Epithelial cell of prostate (primary cell): ENCODE measurements around the gene EFHD1.
"Not testable (repeated sequence)": the region's sequence is repeated elsewhere in the genome, so short reads cannot be mapped to it uniquely, and the experiment has no call there.

Source experiments
- DNase-seq: peaks from one replicate; pipeline ENCODE4 v3.0.0-alpha.2; 2011; ENCODE audit warnings: low read depth, low spot score
- H3K27ac ChIP-seq: fragments of 450-650 bp; 2 replicates; pipeline ENCODE4 v1.5.1; 2017; ENCODE audit warnings: mild to moderate bottlenecking

EFHD1 gene

DNA sequence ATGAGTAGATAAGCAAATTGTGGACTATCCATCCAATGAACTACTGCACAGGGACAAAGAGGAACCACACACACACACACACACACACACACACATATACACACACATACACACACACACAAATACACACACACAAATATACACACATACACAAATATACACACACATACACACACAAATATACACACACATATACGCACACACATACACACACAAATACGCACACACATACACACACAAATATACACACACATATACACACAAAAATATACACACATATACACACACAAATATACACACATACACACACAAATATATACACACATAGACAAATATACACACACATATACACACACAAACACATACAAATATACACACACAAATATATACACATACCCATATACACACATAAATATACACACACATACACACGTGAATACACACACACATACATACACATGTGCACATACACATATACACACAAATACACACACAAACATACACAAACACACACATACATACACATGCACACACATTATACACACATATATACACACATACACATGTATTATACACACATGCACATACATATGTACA is 19.8 kb upstream of the EFHD1 start:
- DNase-seq, result no peak
- no peak overlapping the region for H3K27ac ChIP-seq

DNA sequence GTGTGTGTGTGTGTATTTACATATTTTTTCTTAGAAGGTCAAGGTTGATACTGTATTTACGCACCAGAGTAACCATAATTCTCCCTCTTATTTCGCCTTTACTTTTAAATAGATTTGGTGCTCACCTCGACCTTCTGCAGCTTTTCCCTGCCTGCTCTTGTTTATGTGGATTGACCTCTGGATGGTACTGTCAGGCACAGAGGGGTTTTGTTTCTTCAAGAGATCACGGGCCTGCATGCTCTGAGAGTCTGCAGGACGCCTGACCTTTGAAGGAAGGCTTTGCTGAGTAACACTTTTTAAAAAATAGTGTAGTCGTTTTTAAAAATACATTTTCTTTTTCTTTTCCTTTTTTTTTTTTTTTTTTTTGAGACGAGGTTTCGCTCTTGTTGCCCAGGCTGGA is 18.1 kb upstream of the EFHD1 start:
- no peak for DNase-seq
- no peak overlapping the region for H3K27ac ChIP-seq

DNA sequence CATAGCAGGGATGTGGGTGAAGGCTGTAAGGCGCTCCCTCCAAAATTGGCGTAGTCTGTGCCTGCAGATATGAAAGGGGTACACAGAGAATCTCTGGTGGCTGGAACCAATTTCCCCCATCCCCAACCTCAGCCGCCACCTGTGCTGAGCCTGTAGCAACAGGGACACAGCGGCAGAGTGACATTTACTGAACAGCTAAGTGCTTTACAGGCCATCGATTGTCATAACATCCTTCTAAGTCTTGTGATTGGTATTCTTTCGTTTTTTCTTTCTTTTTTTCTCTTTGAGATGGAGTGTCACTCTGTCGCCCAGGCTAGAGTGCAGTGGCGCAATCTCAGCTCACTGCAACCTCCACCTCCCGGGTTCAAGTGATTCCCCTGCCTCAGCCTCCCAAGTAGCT is 12.2 kb upstream of the EFHD1 start:
- H3K27ac ChIP-seq, result no peak overlapping the region
- DNase-seq, result no peak

DNA sequence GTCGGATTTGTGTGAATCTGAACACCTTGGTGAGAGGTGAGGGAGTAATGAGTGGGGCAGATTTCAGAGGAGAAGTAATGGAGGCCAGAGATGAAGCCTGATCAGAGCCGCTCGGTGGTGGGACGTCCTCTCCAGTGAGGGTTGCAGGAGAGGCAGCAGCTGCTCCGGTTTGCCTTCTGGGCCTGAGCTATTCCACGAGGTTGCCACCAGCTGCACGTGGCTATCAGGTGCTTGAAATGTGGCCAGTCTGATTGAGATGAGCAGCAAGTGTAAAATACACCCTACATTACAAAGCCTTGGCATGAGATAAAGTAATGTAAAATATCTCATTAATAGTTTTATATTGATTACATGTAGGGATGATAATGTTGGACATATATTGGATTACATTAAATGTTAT is 10.8 kb upstream of the EFHD1 start:
- H3K27ac ChIP-seq, result no peak overlapping the region
- no peak for DNase-seq

DNA sequence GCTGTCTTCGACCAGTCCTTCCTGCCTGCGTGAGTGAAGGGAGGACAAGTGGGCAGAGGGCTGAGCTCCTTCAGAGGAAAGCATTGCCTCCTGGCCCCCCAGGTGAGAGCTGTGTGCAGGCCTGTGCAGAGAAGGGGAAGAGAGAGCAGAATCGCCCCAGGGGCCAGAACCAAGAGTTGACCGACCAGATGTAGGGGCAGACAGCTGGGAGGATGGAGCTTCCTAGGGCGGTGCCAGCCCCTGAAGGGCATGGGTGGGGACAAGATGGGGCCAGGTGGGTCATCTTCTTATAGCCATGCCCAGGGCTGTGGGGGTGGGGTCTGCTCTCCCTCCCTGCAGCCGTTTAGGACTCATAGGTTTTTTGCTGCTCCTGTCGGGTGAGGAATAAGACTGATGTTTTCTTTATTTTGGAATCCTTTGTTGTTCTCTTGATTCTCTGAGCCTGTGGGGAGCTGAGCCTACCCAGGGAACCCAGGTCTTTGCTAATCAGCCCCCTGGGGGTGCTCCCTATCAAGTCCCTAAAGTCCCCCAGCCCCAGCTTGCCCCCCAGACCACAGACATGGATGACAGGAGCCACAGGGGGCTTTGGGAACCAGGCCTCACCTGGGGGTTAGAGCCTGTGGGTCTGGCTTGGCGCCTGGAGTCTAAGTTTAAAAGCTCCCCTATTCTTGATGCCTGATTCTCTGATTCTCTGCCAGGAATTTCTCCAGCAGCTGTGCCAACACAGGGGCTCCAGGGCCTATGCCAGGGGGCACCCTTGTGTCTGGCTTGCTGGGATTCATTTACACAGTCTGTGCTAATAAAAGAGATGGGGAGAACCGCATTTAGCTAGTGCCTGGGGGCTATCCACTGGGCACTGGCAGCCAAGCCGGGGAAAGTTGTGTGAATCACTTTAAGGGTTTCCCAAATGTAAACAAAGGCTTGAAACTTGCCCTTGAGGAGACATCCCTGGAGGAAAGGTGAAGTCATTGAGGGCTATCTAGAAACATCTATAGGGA is 9.3 kb upstream of the EFHD1 start:
- DNase-seq, result no peak
- no peak overlapping the region for H3K27ac ChIP-seq

DNA sequence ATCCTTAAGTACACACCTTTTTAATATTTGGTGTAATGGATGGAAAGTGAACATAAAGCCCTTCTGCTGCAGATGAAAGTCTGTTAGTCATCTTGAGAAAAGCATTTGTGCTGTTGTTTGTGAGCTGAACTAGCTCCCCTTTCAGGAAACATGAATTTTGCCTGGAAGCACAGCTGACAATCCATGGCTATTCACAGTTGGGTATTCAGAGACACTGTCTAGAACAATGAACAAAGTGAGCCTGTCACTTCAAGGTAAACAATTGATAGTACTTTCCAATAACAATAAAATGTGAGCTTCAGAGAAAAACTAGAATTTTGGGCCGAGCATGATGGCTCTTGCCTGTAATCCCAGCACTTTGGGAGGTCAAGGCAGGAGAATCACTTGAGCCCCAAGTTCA is 6.8 kb upstream of the EFHD1 start:
- H3K27ac ChIP-seq, result no peak overlapping the region
- DNase-seq, result no peak

DNA sequence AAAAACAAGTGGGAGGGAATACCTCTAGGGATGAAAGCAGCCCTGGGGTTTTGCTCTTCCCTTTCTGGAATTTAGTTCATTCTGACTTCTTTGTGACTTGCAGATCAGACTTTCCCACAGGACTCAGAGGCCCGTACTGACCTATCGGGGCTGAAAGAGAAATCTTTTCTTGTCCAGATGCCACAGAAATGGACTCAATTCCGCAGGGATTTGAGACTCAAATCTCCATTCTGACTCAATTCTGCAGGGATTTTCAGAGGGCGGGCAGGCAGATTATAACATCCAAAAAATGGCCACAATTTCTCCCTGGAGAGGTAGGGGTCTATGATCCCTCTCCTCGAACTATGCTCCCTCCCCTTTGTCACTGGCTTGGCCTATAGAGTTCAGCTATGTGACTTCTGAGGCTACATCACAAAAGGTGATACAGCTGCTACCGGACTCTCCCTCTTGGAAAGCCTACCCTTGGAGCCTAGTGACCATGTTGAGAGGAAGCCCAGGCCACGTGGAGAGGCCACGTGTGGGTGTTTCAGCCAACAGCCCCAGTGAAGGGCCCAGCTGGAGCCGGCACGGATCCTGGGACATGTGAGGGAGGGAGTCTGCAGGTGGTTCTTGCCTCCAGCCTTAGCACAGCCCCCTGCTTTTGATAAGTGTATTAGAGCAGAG is 4.8 kb upstream of the EFHD1 start:
- H3K27ac ChIP-seq, result no peak overlapping the region
- DNase-seq, result no peak

DNA sequence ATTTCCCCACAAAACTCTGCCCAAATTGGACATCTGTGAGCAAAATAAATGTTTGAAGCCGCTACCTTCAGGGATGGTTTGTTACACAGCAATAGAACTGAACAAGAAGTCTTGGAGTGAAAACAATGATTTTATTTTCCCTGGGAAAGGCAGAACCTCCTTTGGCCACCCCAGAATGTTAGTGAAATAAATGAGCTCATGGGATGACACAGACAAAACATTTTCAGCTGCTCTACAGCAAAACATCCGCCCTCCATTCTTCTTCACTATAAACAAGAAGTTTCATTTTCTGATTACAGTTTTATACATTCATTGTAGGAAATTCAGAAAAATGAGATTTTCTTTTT is 4.3 kb upstream of the EFHD1 start:
- H3K27ac ChIP-seq, result no peak overlapping the region
- no peak for DNase-seq

DNA sequence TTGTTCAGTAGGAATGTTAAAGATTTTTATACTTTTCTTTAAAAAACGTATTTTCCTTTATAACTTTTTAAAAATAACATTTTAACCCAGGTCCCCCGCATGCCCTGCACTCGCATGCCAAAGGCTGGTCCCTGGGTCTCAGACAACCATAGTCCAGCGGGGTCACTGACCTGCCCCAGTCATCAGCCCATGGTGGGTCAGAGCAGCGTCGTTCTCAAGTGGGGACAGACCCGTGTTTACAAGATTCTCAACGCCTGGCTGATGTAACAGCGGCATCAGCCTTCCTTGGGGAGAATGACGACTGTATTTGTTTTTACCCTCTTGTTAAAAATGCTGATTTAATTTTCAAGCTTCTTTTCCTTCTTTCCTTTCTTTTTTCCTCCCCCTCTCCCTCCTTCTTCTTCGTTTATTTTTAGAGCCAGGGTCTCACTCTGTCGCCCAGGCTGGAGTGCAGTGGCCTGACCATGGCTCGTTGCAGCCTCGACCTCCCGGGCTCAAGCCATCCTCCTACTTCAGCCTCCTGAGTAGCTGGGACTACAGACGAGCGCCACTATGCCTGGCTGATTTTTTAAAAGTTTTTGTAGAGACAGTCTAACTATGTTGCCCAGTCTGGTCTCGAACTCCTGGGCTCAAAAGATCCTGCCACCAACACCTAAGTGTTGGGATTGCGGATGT is 1.0 kb upstream of the EFHD1 start:
- H3K27ac ChIP-seq, result no peak overlapping the region
- DNase-seq, result no peak

DNA sequence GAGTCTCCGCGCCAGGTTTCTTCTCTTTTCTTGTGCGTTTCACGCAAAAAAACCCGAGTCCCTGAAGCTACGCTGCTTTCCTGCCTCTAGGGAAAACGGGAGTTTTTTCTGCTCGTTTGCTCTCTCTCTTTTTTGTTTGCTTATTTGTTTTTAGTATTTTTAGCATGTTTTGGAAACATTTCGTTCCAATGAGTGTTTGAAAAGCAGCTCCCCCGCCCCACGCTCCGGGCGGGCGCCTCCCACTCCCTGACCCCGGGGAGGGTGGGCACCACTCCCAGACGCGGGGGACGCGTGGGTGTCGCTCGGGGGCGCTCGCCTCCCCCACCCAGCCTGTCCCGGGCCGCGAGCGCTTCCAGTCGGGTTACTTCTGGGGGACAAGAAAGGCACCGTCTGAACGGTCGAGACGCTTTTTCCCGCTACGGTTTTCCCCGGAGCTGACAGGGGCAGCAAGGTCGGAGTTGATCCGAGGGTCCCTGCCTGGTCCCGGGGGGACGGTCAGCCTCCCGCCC is 446 bp upstream of the EFHD1 start:
- H3K27ac ChIP-seq, result no peak overlapping the region
- DNase-seq, result no peak

DNA sequence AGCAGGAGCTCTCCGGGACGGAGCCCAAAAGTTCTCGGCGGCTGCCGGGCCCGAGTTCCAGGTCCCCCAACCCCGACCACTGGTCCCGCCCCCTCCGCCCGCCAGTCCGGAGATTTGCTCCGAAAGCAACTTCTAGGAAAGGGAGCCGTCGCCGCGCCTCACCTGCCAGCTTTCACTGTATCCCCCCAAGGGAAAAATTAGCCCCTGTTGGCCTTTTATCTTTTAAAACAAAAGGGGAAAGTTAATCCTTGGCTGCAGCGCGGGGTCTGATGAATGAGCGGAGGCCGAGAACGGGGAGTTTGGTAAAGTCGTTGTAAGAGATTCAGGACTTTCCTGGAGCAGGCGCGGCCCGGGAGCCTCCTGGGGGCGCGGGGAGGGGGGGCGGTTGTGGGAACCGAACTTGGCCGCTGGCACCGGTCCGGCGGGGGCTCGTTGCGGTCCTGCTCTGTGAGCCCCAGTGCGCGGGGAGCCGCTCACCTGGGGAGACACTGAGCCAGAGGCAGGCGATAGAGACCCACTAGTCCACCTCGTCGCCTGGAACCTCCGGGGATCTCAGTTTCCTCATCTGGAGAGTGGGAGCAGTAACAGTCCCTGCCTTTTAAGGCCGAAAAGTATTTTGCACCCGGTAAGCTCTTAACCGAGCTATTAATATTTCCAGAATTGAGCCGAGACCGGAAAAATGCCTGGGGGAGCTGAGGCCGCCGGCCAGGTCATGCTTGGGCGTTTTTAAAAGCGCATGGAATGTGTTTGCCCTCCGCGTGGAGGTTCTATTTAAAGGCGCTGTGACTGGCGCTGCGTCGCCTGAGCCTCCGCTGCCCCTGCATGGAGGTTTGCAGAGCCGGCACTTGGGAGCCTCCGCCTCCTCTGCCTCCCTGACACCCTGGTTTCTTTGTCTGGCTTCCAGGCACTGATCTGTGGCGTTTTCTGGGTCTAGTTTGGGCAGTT is 1.1 kb downstream of the EFHD1 start:
- no peak for DNase-seq
- no peak overlapping the region for H3K27ac ChIP-seq

DNA sequence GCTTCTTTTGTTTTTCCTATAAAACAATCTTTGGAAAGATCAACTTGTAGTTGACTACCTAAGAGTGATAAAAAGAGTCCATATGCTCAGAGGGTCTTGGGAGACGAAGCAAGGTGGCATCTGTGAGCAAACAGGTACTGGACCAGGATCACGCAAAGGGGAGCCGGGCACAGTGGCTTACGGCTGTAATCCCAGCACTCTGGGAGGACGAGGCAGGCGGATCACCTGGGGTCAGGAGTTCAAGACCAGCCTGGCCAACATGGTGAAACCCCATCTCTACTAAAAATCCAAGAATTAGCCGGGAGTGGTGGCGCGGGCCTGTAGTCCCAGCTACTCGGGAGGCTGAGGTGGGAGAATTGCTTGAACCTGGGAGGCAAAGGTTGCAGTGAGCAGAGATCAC is 2.0 kb downstream of the EFHD1 start:
- not testable (repeated sequence) for DNase-seq, H3K27ac ChIP-seq

DNA sequence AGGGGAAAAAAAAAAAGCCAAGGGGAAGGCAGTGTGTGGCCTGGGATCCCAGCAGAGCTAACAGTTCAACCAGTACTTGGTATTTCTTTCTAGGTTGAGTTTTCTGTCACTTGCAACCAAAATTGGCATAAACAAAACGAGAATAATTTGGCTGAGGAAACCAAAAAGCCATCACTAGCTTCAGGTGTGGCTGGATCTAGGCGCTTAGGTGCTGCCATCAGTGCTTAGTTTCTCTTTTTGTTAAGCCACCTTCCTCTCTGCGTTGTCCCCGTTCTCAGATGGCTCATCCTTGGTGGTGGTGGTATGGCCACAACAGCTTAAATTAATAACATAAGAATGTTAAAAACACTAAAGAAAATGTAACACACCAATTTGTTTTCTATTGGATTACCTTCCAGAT is 2.4 kb downstream of the EFHD1 start:
- DNase-seq, result no peak
- H3K27ac ChIP-seq, result no peak overlapping the region

DNA sequence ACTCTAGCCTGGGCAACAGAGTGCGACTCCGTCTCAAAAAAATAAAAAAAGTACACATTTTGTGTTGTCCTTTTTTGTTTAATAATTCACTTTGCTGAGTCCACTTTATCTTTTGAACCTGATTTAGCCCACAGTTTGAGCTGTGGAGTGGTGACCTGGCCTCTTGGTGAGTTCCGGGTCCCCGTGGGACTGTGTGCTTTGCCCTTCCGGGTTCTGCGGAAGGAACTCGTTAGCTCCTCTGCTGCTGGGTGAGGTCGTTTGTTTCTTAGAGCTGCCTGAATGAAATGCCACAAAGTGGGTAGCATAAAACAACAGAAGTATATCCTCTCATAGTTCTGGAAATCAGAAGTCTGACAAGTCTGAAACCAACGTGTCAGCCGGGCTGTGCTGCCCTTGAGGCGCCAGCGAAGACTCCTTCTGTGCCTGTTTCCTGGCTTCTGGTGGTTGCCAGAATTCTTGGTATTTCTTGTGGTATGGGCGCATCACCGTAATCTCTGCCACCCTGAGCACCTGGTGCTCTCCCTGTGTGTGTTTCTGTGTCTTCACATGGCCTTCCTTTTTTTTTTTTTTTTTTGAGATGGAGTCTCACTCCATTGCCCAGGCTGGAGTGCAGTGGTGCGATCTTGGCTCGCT is 3.5 kb downstream of the EFHD1 start:
- no peak for DNase-seq
- H3K27ac ChIP-seq, result no peak overlapping the region

DNA sequence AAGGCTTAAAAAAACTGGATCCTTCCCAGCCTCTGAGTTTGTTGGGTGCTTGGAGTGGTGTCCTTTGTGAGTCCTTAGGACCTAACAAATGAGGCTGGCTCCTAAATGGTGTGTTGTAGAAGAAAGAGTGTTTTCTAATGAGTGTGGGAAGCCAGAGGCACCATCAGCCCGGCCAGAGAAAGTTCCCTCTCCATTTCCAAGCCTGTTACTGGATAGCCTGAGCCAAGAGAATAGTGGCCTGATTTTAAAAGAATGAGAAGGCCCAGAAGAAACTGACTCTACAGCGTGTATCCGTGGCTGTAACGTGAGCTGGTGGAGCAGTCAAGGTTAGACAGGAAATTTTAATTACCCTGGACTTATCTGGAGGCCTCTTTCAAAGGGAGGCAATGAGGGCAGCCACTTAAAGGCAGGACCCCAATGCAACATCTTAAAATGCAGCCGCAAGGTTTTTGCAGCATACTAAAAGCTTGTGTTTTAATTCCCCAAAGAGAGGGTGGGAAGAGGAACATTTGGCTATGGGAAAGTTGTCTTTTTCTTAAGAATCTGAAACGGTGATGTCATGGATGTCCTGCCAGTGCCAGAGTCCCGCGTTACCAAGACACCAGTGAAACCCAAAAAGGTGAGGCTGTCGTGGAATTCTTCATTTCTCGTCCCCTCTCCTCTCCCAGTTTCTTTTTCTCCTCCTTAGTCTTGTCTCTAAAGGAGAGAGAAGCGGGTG is 4.6 kb downstream of the EFHD1 start:
- no peak overlapping the region for H3K27ac ChIP-seq
- no peak for DNase-seq

DNA sequence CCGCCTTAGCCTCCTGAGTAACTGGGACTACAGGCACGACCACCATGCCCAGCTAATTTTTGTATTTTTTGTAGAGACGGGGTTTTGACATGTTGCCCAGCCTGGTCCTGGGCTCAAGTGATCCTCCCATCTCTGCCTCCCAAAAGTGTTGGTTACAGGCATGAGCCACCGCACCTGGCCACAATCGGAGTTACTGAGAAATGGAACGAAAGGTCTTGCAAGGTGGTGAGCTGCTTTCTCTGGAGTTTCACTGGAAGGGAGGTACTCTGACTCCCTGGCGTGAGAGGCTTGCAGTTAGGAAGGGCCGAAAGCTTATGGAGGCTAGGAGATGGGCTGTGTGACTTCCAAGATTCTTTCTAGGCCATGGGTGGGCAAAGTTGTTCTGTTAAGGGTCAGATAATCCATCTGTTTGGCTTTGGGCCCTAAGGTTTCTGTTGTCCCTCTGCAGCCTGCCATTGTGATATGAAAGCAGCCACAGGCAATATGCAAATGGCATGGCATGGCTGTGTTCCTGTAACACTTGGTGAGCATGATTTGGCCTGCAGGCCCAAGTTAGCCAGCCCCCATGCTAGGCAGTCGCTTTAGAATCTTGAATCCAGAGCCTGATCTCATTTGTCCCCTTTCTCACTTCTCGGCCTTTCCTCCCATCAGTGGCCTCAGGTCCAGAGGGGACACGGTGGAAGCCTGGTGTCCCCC is 7.9 kb downstream of the EFHD1 start:
- no peak for DNase-seq
- H3K27ac ChIP-seq, result no peak overlapping the region

DNA sequence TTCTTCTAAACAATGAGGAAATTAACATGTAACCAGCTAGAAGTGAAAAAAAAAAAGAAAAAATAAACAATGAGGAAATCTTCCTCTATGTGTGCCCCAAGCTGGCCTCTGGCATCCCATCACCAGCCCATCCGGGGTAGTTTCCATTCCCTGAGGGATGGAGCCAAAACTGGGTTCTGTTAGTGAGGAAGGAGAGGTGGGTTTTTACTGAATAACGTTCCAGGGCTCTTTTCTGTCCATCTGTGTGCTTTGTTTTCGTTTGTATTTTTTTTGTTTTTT is 9.7 kb downstream of the EFHD1 start:
- no peak for DNase-seq
- H3K27ac ChIP-seq, result no peak overlapping the region

DNA sequence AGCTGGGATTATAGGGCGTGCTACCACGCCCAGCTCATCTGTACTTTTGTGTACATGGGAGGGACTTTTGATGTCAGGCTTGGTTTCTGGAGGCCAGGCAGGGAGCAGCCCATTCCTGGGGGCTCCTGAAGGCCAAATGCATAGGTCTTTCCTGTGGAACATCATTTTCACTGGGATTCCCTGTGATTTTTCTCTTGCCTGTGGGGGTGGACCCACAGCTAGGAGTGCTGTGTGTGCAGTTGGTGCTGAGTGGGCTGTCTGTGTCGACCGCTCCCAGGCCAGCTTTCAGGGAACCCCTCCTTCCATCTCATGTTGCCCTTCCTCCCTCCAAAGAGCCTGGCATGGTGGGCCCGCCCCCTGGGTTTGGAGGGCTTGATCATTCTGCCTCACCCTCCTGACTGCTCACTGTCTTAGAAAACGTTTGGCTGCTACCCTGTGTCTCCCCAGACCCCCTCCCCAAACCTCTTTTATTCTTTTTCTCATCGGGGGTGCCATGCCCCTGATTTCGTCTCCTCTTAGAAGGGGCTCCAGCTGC is 10.5 kb downstream of the EFHD1 start:
- no peak for DNase-seq
- H3K27ac ChIP-seq, result no peak overlapping the region
